CD4-positive, alpha-beta T cell treated with Interleukin-6 at 100 ng/mL for 8 hours (primary cell): Measurements from ENCODE around the gene ARRB2.

ENCODE experiments used
- DNase-seq: peaks from one replicate; pipeline ENCODE4 v3.0.0-alpha.2; 2020; ENCODE audit warnings: mixed read lengths, low spot score

Gene ARRB2

DNA sequence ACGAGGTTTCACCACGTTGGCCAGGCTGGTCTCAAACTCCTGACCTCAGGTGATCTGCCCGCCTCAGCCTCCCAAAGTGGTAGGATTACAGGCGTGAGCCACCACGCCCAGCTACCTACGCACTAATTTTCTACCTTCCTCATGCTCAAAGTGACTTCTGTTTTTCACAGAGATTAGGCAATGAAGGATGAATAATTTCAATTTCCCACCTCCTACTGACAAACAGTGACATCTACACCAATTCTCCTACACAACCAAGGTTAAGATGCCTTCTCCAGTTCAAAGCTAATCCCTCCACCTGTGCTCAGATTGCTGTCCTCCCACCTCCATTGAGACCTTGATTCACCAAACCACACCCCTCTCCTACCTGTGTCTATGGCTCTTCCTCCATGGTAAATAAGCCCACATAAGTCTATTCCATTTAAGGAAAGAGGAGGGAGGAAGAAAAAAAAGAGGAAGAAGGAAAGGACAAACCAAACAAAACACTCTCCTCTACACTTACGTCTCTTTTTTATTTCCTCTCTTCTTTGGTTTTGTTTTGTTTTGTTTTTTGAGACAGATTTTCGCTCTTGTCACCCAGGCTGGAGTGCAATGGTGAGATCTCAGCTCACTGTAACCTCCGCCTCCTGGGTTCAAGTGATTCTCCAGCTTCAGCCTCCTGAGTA lies 15.3 kb downstream of the ARRB2 start:
- no peak for DNase-seq

DNA sequence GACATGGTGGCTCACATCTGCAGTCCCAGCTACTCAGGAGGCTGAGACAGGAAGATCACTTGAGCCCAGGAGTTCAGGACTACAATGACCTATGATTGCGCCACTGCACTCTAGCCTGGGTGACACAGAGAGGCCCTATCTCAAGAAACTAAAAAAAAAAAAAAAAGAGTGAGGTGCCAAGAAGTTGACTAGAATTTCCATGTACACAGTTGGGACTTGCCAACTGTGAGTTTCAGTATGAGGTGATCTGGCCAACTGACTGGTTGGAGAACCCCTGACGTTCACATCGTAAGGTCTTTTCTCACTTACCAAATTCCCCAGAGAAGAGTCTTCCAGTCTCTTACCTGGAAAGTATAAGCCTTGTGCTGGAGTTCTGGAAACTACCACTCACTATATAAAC lies 17.7 kb downstream of the ARRB2 start:
- DNase-seq = no peak

DNA sequence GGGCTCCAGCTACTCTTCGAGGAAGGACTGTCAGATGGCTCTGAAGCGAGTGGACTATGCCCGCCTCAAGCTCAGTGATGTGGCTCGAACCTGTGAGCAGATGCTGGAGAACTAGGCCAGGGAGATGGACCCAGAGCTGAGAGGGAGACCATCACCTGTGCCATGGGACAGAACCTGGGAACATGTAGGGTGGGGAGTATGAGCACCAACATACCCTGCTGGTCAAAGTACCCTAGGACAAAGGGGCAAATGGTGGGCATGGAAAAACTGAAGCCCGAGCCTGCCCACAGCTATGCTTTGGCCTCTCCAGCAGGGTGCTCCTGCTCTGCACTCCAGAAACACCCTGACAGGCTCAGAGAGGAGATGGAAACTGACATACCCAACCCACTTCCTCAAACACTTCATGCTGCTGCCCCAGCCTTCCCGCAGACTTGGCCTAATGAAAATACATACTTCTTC lies 22.7 kb downstream of the ARRB2 start:
- no peak for DNase-seq

DNA sequence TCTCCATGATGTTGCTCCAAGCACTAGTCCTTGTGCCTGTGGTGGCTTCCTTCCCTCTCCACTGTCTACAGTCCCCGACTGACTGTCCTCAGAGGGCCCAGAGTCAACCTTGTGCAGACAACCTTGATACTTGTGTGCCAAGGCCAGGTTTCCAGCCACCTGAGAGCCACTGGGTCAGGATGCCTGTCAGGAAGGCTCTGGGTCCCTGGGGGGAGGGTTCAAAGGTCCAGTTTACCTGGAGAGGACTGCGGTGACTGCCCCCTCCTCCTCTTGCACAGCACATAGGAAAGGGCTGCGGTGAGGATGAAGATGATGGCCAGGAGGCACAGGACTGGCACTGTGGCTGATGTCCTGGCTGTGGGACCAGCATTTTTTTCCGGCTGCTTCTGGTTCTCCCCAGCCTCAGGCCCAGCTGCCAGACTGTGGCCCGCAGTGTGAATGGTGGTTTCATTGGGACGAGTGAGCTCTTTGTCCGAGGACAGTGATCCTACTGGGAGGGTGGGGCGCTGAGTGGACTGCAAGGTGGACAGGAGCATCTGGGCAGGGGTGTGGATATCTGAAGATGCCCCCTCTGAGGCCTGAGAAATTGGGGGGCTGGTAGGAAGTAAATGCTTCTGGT lies 24.5 kb downstream of the ARRB2 start:
- DNase-seq = no peak

DNA sequence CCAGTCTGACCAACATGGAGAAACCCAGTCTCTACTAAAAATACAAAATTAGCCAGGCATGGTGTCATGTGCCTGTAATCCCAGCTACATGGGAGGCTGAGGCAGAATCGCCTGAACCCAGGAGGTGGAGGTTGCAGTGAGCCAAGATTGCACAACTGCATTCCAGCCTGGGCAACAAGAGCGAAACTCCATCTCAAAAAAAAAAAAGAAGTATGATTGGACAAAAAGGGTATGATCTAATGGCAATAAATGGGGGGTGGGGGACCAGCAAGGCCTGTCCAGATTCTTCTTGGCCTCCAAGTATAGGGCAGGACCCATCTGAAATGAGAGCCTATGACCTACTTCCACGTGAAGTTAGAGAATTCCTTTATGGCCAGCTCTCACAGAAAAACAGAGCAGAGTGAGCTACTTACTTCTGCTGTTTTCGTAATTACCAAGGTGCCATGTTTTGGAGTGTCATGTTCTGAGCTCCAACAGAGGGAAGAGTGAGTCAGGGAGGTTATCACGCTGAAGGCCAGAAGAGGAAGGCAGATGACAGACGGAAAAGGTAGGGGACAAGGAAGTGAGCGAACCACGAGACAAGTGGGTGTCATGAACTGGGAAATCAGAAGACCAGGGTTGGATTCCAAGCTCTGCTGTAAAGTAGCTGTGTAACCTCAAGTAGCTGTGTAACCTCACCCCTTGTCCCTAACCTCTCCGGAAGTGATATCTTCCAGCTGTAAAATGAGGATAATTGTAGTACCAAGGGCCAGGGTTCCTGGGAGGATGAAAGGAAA lies 25.6 kb downstream of the ARRB2 start:
- no peak for DNase-seq

DNA sequence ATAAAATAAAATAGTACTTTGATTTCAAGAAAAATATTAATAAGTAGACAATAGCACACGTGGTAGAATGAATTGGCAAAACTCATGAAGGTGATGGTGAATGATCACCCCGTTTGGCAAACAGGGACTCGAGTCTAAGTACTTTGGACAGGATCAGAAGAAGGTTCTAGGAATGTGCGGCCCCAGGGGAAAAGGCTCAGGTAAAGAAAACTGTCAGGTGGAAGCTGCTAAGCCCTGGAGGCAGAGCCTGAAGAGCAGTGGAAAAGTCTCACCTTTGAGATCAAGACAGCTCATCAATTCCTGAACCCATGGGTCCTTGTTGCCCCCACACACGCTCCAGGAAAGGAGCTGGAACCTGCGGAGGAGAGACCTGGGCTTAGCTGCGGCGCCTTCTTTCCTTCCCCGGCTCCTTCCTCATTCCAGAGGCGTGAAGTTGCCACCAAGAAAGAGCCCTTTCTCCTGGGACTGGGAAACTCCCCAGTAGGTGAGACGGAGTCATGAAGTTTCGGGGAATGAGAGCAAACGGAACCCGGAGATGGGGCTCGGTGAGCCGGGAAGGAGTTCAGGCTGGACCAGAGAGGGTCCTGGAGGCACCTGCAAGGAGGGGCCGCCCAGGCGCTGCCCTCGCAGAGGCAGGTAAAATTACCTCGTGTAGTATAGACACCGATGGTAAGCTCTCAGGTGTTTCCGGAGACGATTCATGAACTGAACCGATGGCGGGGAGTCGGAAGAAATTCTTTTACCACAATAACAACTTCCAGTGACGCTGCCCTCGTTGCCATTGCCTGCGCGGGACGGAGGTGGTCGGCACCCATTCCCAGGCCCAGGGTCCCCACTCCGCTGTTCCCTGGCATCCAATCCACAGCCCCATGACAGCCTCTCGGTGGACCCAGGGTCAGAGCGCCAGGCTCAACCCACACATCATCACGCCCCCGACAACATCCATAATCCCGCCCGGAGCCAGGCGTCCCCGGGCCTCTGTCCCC lies 28.0 kb downstream of the ARRB2 start:
- DNase-seq = peak; percentile 31

DNA sequence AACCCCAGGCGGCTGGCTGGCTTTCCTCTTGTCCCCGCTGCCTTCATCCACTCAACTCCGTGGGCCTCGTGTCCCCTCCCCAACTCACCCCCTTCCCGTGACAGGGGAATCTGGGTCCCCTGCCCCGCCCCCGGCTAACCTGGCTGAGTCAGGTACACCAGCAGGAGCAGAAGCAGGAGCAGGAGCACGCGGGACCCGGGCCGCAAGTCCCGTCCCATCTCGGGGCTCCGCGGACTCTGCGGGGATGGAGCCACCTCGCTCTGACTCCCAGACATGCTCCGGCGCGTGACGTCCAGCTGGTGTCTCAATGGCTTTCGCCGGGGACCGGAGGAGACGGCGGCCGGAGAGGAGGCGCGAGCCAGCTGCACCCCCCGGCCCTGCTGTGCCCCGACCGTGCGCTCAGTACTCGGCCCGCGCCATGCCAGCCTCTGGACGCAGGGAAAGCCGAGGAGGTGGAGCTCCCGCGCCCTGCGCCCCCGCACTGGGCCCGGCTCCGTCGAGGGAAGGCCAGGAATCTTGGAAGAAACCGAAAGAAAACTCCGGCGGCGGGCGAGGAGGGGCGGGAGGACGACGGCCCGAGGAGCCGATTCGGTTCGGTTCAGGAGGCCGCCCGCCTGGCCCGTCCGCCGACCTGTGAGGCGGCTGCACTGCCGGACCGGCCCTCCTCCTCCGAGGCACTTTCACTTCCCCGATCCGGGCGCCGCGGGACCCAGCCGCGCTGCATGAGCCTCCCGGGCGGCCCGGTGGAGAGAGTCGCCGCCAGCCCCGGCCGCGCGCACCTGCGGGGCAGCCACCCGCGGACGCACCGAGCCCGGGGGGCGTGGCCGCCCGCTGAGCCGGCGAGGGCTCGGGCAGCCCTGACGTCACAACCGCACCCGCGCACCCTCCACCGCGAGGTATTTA lies 28.9 kb downstream of the ARRB2 start, which contains the start of the genes CXCL16 and ZMYND15:
TSS of gene CXCL16 (minus strand) at position 807 of the 903 bp plus-strand sequence. CDS start at position 218, 589 bp downstream.
TSS of gene ZMYND15 (plus strand) at position 712 of the 903 bp plus-strand sequence. CDS start 716 bp downstream, outside the sequence.
- DNase-seq = peak; percentile 43

DNA sequence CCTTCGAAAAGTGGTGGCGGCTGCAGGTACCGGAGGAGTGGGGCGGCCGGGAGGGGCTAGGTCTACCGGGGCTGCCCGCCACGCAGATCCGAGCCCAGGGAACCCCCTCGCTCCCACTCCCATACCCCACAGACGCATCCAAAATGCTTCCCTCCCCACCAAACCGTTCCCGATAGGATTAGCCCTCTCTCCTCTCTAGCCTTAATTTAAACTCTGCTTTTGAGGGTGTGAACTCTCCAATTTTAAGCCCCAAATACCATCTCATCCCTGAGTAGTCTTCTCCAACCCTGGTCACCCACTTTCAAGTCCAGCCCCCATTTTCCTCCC lies 29.6 kb downstream of the ARRB2 start:
- no peak for DNase-seq

DNA sequence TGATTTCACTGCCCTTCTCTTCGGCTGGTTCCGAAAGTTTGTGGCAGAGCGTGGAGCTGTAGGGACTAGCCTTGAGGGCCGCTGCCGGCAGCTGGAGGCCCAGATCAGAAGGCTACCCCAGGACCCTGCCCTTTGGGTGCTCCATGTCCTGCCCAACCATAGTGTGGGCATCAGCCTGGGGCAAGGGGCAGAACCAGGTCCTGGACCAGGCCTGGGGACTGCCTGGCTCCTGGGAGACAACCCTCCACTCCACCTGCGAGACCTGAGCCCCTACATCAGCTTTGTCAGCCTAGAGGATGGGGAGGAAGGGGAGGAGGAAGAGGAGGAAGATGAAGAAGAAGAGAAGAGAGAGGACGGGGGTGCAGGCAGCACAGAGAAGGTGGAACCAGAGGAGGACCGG lies 30.2 kb downstream of the ARRB2 start:
- DNase-seq = no peak

DNA sequence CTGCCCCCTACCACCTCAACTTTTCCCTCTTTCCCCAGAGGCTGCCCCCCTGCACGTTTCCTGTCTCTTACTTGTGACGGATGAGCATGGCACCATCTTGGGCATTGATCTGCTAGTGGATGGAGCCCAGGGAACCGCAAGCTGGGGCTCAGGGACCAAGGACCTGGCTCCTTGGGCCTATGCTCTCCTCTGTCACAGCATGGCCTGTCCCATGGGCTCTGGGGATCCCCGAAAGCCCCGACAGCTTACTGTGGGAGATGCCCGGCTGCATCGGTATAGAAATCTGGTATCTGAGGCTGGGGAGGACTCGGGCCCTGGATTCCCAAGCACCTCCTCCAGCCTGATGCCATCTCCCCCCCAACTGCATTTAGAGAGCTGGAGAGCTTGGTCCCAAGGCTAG lies 31.1 kb downstream of the ARRB2 start:
- DNase-seq = no peak

DNA sequence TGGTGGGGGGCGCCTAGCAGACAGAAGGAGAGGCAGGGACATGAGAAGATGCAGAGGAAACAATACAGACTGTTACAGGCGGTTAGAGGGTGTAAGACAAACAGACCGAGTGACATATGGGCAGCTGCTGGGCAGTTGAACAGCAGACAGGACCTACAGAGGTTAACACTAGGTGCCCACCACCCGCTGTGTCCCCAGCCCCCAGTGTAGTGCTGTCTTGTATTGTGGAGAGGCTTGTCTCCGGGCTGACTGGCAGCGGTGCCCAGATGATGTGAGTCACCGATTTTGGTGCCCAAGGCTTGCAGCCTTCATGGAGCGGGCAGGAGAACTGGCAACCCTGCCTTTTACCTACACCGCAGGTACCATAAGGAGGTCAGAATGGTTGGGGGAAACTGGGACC lies 31.7 kb downstream of the ARRB2 start:
- DNase-seq = no peak

DNA sequence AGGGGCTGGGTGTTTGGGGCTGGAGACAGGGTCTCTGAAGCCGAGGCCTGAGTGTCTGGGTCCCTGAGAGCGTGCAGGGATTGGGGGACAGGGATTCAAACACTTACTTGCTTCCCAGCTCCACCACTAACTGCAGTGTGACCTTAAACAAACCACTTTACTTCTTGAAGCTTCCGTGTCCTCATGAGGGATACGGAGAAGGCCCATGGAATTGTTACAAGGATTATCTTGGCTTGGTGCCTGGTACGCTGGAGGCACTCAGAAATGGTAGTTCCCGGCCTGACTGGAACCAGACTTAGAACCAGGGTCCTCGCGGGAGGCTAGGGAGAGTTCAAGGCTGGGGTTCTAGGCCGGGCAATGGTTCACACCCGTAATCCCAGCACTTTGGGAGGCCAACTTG lies 32.2 kb downstream of the ARRB2 start:
- no peak for DNase-seq

DNA sequence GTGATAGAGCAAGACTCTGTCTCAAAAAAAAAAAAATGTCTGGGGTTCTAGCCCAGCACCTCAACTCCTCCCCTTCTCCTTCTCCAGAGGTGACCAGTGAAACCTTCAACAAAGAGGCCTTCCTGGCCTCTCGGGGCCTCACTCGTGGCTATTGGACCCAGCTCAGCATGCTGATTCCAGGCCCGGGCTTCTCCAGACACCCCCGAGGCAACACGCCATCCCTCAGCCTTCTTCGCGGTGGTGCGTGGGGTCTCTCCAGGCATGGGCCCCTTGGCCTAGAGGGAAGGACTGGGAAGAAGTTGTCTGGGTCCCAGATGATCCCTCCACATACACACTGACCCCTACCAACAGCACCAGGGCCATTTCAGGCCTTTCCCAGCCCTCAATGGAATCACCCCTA lies 32.8 kb downstream of the ARRB2 start:
- no peak for DNase-seq

DNA sequence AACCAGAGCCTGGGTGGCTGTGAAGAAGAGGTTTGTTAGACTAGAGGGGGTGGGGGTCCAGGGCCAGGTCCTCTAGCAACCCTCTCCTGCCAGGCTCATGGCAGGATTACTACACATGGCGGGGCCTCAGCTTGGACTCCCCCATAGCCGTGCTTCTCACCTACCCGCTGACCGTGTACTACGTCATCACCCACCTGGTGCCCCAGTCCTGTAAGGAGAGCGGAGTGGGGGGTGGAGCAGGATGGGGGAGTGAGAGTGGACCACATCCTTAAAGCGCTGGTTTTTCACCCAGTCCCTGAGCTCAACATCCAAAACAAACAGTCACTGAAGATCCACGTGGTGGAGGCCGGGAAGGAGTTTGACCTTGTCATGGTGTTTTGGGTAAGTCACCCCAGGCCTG lies 33.5 kb downstream of the ARRB2 start:
- DNase-seq = no peak

DNA sequence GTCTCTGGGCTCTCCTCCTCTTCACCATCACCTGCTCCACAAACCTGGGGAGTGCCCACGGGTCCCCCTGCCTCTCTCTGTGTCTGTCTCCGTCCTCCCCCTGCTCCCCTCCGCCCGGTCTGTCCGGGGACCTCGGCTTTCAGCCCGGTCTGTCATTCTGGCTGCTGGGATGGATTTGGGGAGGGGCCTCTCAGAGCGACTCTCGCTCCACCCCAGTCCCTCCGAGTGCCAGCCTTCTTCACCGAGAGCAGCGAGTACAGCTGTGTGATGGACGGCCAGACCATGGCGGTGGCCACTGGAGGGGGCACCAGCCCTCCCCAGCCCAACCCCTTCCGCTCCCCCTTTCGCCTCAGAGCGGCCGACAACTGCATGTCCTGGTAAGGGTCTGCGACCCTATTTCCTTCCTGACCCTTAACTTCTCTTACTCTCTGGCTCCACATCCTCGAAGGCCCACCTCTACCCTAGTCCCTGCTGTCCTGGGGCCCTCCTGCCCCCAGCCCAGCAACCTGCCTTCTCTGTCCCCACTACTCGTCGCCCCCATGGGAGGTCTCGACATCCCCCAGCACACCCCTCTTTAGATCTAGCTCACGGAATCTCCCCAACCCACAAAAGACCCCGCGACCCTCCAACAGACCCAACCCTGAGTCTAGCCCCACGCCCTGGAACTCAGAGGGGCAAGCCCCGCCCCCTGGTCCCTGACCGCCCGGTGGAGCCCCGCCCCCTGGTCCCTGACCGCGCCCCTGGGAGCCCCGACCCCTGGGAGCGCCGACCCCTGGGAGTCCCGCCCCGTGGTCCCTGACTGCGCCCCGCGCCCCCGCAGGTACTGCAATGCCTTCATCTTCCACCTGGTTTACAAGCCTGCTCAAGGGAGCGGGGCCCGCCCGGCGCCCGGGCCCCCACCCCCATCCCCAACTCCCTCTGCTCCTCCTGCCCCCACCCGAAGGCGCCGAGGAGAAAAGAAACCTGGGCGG lies 34.9 kb downstream of the ARRB2 start:
- DNase-seq = no peak

DNA sequence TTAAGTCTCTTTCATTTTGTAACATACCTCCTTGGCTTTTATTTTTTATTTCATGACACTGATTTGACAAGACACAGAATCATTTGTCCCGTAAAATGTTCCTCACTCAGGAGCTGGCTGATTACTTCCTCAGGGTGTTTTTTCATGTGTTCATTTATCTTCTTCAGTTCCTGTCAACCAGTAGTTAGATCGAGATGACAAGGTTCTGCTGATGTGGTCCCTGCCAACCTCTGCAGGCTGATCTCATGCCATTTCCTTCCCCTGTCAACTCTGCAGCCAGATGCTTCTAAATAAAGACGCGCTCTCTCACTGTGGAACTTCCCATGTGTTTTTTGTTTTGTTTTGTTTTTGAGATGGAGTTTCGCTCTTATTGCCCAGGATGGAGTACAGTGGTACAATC lies 37.4 kb downstream of the ARRB2 start:
- peak; percentile 51 for DNase-seq

DNA sequence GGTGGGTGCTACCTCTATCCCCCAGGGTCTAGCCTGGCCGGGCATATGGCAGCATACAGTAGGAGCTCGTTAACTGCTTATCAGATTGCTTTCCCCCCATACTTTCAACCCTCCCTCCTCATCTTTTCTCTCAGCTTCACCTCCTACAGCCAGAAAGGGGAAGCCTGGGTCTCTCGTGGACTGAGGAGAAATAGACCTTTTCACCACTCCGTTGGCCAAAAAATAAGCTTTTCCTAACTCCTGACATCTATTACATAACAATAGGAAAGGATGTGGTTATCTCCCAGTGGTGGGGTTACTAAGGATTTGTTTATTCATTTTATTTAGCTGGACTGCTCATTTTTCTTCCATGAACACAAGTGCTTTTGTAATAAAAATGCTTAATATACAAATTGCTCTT lies 38.3 kb downstream of the ARRB2 start:
- DNase-seq = no peak

DNA sequence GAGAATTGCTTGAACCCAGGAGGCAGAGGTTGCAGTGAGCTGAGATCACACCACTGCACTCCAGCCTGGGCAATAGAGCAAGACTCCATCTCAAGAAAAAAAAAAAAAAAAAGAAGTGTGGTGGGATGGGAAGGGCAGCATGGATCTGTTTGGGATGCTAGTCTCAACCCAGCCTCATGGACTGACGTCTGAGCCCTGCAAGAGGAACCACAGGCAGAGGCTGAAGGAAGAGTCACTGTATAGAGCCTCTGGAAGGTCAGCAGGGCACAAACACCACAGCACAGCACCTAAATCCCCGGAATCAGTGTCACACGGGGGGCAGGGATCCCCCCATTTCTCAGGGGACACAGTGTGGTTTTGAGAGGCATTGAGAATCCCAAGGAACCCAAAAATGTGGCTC lies 40.2 kb downstream of the ARRB2 start:
- no peak for DNase-seq

DNA sequence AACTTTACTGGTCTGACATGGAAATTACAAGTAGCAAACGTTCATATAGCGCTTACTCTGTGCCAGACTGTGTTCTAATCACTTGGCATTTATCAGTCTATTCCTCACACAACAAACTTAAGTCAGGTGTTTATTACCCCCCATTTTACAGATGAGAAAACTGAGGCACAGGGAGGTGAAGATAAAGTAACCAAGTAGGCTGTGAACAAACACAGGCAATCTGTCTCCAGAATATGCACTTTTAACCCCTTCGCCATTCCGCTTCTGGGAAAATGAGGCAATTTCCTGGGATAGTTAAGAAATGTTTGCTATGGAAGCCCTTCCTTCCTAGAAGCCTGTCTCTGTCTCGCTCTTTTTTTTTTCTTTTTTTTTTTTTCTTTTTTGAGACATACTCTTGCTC lies 41.5 kb downstream of the ARRB2 start:
- DNase-seq = no peak

DNA sequence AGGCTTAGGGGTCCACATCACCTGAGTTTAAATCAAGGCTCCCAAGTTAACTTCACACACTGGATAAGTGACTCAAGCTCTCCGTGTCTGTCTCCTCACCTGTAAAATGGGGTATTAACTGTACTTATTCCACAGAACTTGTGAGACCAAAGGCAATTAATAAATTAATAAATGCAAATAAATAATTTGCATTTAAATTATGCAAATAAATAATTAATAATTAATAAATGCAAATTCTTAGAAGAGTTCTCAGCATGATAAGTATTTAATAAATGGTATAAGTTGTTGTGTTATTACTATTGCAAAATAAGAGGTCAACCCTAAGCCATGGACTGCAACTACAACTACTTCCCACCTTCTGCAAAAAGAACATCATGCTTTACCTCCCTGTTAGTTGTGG lies 43.0 kb downstream of the ARRB2 start:
- no peak for DNase-seq
